GM19452 (cell line): ENCODE measurements around the gene SELL.
"Not testable (repeated sequence)": the region's sequence is repeated elsewhere in the genome, so short reads cannot be mapped to it uniquely, and the experiment has no call there.

Experiments
- ATAC-seq: cut with Tn5 transposase; IDR thresholded peaks from one replicate; pipeline ENCODE4 v1.9.1; 2021; ENCODE audit not compliant: unreplicated experiment

Gene SELL

GRCh38 chr1:169707912-169708604, 3.4 kb downstream of the SELL start:
- no peak for ATAC-seq

GRCh38 chr1:169704797-169705196, 6.6 kb downstream of the SELL start:
- ATAC-seq, result no peak

- ATAC-seq, result no peak
These were observed 10.0 kb downstream of the SELL start for GRCh38 chr1:169701261-169702005.

- ATAC-seq, result no peak
These were observed 11.7 kb downstream of the SELL start for GRCh38 chr1:169699707-169700106.

- no peak for ATAC-seq
These were observed 12.4 kb downstream of the SELL start for GRCh38 chr1:169698976-169699375.

GRCh38 chr1:169697755-169698154, 13.7 kb downstream of the SELL start:
- no peak for ATAC-seq

GRCh38 chr1:169696273-169697100, 14.9 kb downstream of the SELL start:
- no peak for ATAC-seq

- peak; percentile 41 for ATAC-seq
These were observed 16.9 kb downstream of the SELL start for GRCh38 chr1:169694304-169695075.

GRCh38 chr1:169692756-169693460, 18.5 kb downstream of the SELL start:
- ATAC-seq, result peak; percentile 31

- ATAC-seq, result no peak
These were observed 20.9 kb downstream of the SELL start for GRCh38 chr1:169690489-169690888.

- ATAC-seq, result no peak
These were observed 22.0 kb downstream of the SELL start for GRCh38 chr1:169689395-169689794.

- ATAC-seq, result not testable (repeated sequence)
These were observed 23.0 kb downstream of the SELL start for GRCh38 chr1:169688377-169688776.

GRCh38 chr1:169683661-169684060, 27.8 kb downstream of the SELL start:
- ATAC-seq, result no peak

- ATAC-seq, result not testable (repeated sequence)
These were observed 28.3 kb downstream of the SELL start for GRCh38 chr1:169683168-169683567.

- no peak for ATAC-seq
These were observed 29.3 kb downstream of the SELL start for GRCh38 chr1:169682071-169682470.

GRCh38 chr1:169681140-169681539, 30.3 kb downstream of the SELL start:
- no peak for ATAC-seq

GRCh38 chr1:169680377-169681019, 30.9 kb downstream of the SELL start:
- no peak for ATAC-seq

GRCh38 chr1:169679692-169680091, 31.7 kb downstream of the SELL start:
- no peak for ATAC-seq

- ATAC-seq, result no peak
These were observed 35.4 kb downstream of the SELL start for GRCh38 chr1:169676001-169676400.

GRCh38 chr1:169670836-169671235, 40.6 kb downstream of the SELL start:
- no peak for ATAC-seq
